Activated B cell treated with CpG ODN at 0.5 μM for 24 hours (primary cell): ENCODE results near the gene FAM53C. TPM values are rescaled to one million over a fixed set of nuclear protein-coding genes. Genes with fewer than 3 reads are reported as not detected.

Source experiments
- ATAC-seq: fragments of 200-7000 bp; cut with Tn5 transposase; one replicate; pipeline ENCODE4 v1.10.0; 2021; ENCODE audit warnings: low read depth, mild to moderate bottlenecking, moderate library complexity
- CTCF ChIA-PET: fragments of 350-600 bp; sonication (Branson Sonifier 250); formaldehyde crosslinking; loops from one replicate; lab custom pipeline; 2021; ENCODE audit warnings: antibody characterized with exemption; lab: Charles Lee
- POLR2A ChIA-PET: fragments of 350-600 bp; sonication (Branson Sonifier 250); formaldehyde crosslinking; loops from one replicate; lab custom pipeline; 2021; ENCODE audit warnings: antibody characterized with exemption; lab: Charles Lee
- DNase-seq: peaks from one replicate; pipeline ENCODE4 v3.0.0; 2022
- H3K27ac Mint-ChIP-seq: one replicate; pipeline ENCODE4 v1.8.0; 2020; ENCODE audit warnings: mixed read lengths
- H3K27me3 Mint-ChIP-seq: one replicate; pipeline ENCODE4 v1.8.0; 2021; ENCODE audit warnings: mixed read lengths
- H3K36me3 Mint-ChIP-seq: one replicate; pipeline ENCODE4 v1.8.0; 2021; ENCODE audit warnings: low read depth, mixed read lengths
- H3K4me1 Mint-ChIP-seq: one replicate; pipeline ENCODE4 v1.8.0; 2021; ENCODE audit warnings: mixed read lengths
- H3K4me3 Mint-ChIP-seq: one replicate; pipeline ENCODE4 v1.8.0; 2020; ENCODE audit warnings: mild to moderate bottlenecking, mixed read lengths
- H3K9me3 Mint-ChIP-seq: one replicate; pipeline ENCODE4 v1.8.0; 2020; ENCODE audit warnings: mixed read lengths
- CTCF ChIP-seq: fragments of 200-600 bp; IDR thresholded peaks from one replicate; pipeline ENCODE4 v1.8.0; 2022; ENCODE audit warnings: antibody characterized with exemption, mild to moderate bottlenecking
- intact Hi-C: fragments of 100-400 bp; cut with micrococcal nuclease; formaldehyde crosslinking; loops from one replicate; pipeline ENCODE4 v1.15.1; 2024
- total RNA-seq: library from RNA; stranded (reverse); gene quantifications from 2 replicates; pipeline ENCODE4 v1.2.3, GENCODE V29; 2022

Gene FAM53C
- total RNA-seq, 1 donor from 2014 or later: 24.9 TPM

GRCh38 chr5:138359621-138360020, 21.6 kb downstream of the FAM53C start:
- Mint-ChIP-seq H3K9me3 (no peaks in the 10 kb centered on the region), H3K4me3 (no peak overlapping the region), H3K27me3 (no peaks in the 10 kb centered on the region), H3K4me1 (peaks cover 47% of the 10 kb centered on the region), H3K36me3 (peaks cover 22% of the 10 kb centered on the region), H3K27ac (no peak overlapping the region)
- ChIA-PET CTCF (no interaction called here), POLR2A (no interaction called here)
- no peak for TF ChIP-seq CTCF
- ATAC-seq (no peak), DNase-seq (no peak)
- intact Hi-C loops: loop anchor here (10.0 kb wide), 1 partner anchor 935 kb away; the partner anchor contains the start of gene MATR3

GRCh38 chr5:138360941-138361452, 22.9 kb downstream of the FAM53C start:
- H3K4me1 Mint-ChIP-seq: peaks cover 35% of the 10 kb centered on the region
- no peaks in the 10 kb centered on the region for H3K27me3 Mint-ChIP-seq
- POLR2A ChIA-PET: no interaction called here

GRCh38 chr5:138364576-138364975, 26.5 kb downstream of the FAM53C start:
- peaks cover 16% of the 10 kb centered on the region for H3K36me3 Mint-ChIP-seq
- H3K27ac Mint-ChIP-seq: no peak overlapping the region
- intact Hi-C loops: no loop called here
- no peak overlapping the region for H3K4me3 Mint-ChIP-seq
- H3K9me3 Mint-ChIP-seq: no peaks in the 10 kb centered on the region
- no peak for ATAC-seq
- TF ChIP-seq CTCF: no peak
- DNase-seq: no peak
- ChIA-PET CTCF (interaction anchor here (0.8 kb wide), 1 partner anchor 12 kb away, joined by 3 read pairs; no protein-coding TSS in a partner anchor), POLR2A (no interaction called here)
- peaks cover 54% of the 10 kb centered on the region for H3K4me1 Mint-ChIP-seq
- no peaks in the 10 kb centered on the region for H3K27me3 Mint-ChIP-seq

More at GRCh38 chr5:138360941-138361452, 22.9 kb downstream of the FAM53C start:
- Mint-ChIP-seq H3K4me3 (peak overlapping the region; percentile 12), H3K27ac (peak overlapping the region; percentile 8), H3K36me3 (peaks cover 19% of the 10 kb centered on the region), H3K9me3 (no peaks in the 10 kb centered on the region)
- ATAC-seq (no peak), DNase-seq (no peak)
- TF ChIP-seq CTCF: no peak
- CTCF ChIA-PET: no interaction called here
- intact Hi-C loops: no loop called here

- DNase-seq: no peak
- no peak for ATAC-seq
- intact Hi-C loops: no loop called here
- CTCF ChIA-PET: interaction anchor here (1.0 to 7.6 kb wide), 2 partner anchors 13 to 181 kb away, joined by 3 to 61 read pairs; partner anchors contain the start of gene KDM3B
- Mint-ChIP-seq H3K4me1 (peaks cover 48% of the 10 kb centered on the region), H3K9me3 (no peaks in the 10 kb centered on the region), H3K27ac (no peak overlapping the region), H3K27me3 (no peaks in the 10 kb centered on the region), H3K4me3 (no peak overlapping the region), H3K36me3 (peaks cover 9% of the 10 kb centered on the region)
- POLR2A ChIA-PET: interaction anchor here (1.3 kb wide), 1 partner anchor 14 kb away, joined by 4 read pairs; no protein-coding TSS in a partner anchor
- no peak for TF ChIP-seq CTCF
Measured at GRCh38 chr5:138366632-138367382, 28.7 kb downstream of the FAM53C start.

- Mint-ChIP-seq H3K4me1 (peaks cover 51% of the 10 kb centered on the region), H3K9me3 (no peaks in the 10 kb centered on the region), H3K4me3 (peak overlapping the region; percentile 35), H3K36me3 (peaks cover 18% of the 10 kb centered on the region), H3K27ac (peak overlapping the region; percentile 42), H3K27me3 (no peaks in the 10 kb centered on the region)
- ATAC-seq (no peak), DNase-seq (no peak)
- intact Hi-C loops: loop anchor here (1.0 kb wide), 1 partner anchor 16 kb away; no protein-coding TSS in a partner anchor
- CTCF ChIA-PET: interaction anchor here (7.6 kb wide), 1 partner anchor 16 kb away, joined by 61 read pairs; the partner anchor contains the start of gene KDM3B
- no peak for TF ChIP-seq CTCF
- POLR2A ChIA-PET: interaction anchor here (0.5 to 5.2 kb wide), 4 partner anchors 12 to 1746 kb away, joined by 4 to 41 read pairs (median 7); partner anchors contain the start of gene KDM3B
Measured at GRCh38 chr5:138369261-138369660, 31.2 kb downstream of the FAM53C start.
